NCI-H2196 (cell line): ENCODE results near the gene RRBP1.

ENCODE experiments used
- DNase-seq: peaks from one replicate; lab custom pipeline; 2025; ENCODE audit not compliant: unreplicated experiment; lab: John Stamatoyannopoulos, UW

RRBP1 gene

DNA sequence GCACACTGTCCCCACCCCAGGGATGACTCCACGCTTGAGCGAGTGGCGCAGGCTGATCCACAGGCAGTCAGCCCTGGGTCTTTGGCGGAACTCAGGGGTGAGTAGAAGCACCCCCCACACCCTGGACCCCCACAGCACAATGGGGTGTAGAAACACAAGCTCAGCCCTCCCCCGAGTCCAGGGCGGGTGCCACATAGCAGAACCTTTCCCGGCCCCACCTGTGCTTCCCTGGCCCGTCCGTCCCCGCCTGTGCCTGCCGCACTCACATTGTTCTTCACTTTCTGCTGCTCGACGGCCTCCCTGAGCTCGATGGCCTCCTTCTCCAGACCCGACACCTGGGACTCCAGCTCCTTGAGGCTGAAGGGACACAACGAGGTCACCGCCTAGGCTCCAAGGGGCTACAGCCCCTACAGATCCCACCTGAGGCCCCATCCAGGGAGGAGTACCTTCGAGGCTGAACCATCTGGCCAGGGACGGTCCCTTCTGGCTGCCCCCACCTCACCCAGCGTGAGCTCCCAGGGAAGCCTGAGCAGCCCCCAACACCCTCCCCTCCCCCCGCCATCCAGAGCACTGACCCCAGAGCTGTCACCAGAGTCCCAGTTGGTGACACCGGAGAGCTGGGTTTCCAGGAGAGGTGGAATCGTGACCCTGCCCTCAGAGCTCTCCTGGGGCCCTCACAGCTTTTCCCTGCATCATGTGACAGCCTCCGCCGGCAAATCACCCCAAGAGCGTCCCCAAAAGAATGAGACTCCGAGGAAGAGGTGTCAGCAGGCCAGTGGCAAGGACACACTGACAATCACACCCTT lies 56.6 kb downstream of the RRBP1 start:
- DNase-seq: no peak

DNA sequence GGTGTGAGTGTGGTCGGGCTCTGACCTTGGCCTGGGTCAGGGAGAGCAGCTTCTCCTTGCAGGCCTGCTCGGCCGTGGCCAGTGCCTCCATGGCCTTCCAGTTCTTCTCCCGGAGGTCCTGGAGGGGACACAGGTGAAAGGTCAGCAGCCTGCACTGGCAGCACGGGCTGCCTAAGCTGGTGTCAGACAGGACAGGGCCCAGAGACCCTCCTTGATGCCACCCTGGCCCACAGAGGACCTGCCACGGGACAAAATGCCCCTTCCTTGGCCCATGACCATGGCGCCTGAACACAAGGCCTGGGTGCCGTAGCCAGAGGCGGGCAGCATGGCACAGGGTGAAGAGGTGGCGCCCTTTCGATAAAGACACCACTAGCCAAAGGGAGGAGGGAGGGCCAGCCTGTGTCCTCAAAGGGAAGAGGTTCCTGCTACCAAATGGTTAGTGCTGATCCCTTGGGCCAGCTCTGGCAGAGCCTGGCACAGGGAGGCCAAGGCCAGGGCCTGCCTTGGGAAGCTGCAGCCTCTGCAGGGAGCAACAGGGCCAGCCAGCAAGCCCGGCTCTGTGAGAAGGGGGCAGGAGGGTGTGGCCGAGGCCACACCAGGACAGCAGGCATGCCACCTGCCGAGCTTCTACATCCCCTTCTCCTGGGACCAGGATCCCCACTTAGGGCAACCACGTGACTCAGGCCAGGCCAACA lies 57.3 kb downstream of the RRBP1 start:
- no peak for DNase-seq

DNA sequence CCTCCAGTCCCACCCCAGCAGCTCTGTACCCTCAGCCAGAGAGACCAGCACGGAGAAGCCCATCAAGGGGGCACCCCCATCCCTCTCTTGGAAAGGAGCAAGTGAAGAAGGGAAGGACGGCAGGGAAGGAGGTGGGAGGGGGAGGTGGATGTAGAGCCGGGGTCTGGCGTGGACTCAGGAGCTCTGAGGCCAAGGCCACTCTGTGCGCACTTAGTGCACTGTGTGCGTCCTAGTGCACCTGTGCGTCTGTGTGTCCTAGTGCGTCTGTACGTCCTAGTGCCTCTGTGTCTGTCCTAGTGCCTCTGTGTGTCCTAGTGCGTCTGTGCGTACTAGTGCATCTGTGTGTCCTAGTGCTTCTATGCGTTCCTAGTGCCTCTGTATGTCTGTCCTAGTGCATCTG lies 58.0 kb downstream of the RRBP1 start:
- no peak for DNase-seq

DNA sequence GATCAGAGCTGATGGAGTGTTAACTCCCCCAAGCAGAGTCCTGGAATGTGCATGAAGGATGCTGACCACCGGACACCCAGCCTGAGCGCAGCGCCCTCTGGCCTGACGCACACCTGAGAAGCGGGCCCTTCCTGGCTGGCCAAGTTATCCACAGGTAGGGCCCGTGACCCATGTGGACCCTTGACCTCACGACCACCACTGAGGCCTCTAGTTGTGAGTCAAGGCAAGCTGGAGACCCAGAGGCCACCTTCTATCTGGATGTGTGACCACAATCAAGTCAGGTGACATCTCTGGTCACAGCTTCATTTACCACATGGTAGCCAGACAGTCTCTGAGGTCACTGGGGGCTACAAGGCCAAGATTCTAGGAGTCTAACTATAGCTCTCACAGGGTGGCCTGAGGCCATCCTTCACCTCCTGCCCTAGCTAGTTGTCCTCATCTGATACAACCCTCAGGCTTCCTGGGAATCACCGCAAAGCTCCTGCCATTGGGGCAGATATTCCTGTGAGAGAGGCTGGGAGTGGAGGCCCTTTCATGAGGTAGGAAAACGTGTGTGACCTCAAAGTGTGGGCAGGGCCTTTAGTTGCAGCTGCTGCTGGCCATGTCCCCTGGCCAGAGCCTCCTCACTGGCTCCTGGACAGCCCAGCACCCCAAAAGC lies 59.1 kb downstream of the RRBP1 start:
- no peak for DNase-seq

DNA sequence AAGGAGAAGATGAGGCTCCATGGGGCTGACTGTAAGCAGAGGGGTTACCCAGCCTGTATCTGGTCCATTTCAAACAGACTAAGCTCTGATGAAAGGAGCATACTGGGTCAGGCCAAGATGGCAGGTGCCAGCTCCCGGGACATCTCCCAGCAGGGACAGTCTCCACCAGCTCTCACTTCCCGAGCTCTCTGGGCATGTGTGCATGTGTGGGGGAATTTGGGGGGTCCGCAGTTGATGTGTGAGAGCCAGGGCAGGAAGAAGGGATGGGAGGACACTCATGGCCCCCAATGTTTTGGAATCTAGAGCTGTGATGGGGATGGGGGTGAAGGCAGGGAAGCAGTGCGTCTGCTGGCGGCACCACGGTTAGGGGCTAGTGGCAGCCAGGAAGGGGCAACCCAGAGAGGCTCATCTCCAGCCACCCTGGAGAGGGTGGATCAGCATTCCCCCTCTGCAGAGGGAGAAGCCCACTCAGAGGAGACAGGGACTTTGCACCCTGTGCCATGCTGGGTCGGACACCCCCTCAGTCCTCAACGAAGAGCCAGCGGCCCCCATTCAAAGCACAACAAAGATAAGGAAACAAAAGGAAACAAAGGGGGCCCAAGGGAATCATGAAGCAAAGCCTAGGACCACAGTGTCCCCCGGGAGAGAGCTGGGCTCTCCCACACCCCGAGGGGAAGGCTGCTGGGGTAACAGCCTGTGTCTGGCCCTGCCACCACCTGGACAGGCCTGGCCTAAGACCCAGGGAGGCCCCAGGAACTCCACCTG lies 59.8 kb downstream of the RRBP1 start:
- no peak for DNase-seq

DNA sequence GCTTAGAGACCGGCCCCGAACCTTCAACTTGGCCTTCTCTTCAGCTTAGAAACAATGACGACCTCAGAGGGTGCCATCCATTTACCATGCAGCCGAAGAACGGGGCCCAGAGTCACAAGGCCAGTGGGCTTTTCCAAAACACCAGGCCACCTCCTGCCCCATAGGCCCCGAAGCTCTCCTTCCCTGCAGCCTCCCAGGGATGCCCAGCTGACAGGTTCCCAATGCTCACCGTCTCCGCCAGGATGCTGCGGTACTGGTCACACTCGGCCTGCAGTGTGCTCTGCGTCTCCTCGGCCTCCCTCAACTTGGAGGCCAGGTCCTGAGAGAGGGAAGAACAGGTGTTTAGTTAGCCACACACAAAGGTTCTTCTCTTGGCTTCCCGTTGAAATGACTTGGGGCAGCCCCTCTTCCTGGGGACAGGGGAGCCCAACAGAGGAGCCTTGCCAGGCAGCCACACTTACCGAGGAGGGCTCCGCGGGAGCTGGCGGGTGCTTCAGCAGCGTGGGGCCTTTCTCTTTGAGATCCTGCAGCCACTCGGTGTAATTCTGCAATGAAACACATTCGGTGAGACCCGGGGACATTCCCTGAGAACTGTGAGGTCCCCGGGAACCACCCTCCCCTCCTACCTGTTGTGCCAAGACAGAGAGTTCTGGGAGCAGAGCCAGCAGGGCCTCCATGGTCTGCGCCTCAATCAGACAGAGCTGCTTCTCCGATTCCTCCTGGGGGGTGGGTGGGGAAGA lies 60.6 kb downstream of the RRBP1 start:
- no peak for DNase-seq

DNA sequence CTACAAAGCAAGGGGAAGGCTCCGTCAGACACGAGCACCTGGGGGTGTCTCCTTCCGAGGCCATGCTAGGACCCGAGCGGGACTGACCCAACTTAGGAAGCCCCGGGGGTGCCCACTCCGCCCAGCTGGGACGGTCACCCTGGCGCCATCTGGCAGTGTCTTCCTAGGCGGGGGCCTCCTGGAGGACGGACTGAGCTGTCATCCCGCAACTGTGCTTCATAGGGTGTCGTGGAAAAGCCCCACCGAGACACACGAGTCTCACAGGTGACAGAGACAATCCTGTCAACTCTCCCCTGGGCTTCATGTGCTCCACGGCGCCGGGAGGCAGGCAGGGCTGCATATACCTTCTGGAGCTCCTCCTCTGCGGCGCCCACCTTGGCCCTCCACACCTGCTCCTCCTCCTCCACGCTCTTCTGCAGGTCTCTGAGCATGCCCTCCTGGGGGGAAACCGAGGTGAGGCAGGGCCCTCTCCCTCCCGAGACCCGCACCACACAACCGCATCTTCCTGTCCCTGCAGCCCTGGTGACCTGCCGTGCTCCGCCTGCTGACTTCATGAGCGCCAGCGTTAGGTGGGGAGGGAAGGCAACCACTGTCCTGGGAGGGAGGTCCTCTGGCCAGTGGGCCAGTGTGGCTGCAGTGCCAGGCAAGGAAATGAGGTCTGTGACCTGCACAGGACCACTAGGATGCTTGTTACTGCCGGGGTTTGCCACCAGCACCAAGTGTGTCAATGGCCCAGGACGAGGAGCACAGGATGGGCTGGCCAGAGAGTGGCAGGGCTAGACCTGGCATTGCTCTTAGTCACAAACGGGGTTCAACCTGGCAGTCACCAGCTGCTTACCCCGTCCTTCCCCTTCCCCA lies 61.4 kb downstream of the RRBP1 start:
- DNase-seq: no peak

DNA sequence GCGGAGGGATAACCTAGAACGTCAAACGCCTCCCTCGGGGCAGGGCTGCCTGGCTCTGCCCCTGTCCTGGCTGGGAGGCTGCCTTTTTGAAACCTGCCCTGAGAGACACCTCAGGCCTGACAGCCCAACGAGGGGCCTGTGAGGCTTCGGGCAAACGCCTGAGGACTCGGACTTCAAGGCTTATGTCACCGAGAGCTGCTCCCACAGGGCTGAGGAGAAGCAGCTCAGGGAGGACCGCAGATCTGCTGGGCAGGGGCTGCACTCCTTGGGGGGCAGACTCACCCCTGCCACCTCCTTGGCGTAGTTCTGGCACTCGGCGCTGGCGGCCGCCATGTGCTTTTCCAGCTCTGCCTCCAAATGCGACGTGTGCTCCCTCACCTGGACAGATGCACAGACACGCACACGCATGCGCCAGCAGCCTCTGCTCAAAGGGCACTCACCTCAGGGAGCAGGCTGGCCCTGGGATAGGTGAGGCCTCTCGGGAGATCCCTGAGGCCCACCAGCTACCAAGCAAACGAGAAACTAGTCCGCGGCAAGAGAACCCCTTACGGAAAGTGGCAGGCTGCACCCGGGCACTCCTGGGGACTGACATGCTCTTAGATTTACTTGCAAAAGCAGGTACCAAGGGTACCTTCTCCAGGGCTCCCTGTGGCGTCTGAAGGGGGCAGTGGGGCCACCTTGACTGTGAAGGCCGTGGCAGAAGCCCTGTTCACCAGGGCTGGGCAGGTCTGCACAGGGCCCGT lies 62.5 kb downstream of the RRBP1 start:
- no peak for DNase-seq

DNA sequence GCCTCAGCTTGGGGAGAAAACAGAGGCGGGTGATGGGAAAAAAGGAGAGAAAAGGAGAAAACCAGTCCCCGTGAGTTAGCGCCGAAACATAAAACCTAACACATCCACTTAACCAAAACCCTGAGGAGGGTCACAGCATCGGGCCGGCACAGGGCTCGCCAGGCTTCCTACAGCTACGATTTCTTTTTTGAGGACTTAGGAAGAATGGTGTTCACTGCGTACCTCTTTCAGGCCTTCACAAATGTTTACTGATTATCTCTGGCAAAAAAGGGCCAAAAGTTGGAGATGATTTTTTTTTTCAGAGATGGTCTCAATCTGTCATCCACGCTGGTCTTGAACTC lies 63.4 kb downstream of the RRBP1 start:
- DNase-seq: no peak

DNA sequence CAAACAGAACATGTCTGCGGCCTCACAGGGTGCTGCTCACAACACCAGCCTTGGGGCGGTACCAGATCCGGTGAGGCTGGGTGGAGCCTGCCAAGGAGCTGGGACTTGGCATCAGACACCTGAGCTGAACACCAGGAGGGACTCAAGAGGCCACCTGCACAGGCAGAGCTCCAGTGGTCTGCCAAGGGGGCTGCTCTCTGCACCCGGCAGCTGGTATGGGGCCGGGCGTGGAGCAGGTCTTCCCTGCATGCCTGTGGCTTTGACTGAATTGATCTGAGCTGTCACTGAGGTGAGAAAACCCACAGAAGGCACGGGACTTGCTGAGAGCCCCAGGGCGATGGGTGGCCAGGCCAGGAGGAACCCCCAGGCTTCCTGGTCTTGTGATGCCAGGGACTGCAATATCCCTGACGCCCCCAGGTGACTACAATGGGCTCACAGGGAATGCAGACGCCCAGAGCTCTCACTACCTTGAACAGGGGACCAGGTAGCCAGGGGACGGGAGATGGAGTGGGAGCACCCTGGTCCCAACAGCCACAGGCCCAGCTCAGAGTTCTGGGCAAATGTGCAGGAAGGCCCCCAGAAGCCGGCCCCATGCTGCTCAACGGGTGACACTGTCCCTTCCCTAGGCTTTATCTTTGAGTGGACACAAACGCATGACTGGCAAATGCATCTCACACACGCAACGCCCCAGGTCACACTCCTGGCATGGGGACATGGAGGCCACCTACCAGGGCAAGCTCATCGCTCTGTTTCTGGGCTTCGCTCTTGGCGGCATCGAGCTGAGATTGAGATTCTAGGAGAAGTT lies 64.0 kb downstream of the RRBP1 start:
- DNase-seq: no peak

DNA sequence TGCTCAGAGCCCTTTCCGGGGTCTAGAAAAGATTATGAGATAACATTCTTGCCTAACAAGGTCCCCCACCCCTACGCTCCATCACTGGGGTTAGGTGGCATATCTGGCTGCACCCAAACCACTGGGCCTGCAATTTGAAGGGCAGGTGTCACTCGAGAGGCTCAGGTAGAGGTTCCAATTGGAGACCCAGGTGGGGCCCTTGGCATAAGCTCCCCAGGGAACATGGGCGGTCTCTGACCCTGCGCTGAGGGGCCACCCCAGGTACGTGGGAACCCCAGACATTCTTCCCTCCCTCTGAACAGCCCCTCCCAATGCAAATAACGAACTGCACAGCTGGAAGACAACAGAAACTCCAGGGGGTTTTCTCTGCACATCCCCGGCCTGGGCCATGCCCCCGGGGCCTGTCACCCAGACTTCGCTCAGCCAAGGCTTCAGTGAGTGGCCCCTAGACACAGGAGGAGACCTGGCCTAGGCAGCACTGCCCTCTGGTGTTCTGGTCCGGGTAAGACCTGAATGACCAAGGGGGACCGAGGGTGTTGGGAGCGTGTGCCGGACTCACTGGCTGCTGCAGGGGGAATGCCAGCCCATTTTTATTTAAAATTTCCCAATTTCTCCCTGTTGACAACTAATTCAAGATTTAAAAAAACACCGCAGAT lies 64.7 kb downstream of the RRBP1 start:
- DNase-seq: peak; percentile 62

DNA sequence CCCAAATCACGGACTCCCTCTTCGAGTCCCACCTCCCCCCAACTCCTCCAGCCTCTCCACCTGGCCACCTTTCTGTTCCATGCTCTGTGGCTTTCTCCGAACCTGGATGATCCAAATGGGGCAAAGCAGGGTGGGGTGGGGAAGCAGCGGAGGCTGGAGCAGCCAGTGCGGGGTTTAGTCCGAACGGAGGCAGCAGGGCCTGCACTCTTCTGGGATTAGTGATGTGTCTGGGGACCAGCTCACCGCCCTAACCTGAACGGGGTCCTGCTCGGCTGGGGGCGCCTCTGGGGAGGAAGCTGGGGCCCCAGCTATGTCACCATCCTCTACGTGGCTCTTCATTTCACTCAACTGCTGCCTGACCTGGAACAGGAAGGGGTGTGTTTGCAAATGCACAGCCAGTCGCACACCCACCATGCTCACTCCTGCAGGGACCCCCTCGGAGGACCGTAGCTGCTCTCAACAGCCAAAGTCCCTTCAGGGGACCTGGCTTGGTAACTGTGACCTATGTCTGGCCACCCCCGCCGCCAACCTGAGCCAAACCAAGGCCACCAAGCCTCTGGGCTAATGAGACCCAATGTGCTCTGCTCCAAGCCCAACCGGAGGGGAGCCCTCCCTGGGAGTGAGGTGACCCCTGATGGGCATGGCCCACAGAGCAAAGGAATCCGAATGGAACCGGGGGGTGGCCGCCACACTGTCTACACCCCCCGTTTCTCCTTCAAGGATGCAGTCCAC lies 65.4 kb downstream of the RRBP1 start:
- DNase-seq: no peak

DNA sequence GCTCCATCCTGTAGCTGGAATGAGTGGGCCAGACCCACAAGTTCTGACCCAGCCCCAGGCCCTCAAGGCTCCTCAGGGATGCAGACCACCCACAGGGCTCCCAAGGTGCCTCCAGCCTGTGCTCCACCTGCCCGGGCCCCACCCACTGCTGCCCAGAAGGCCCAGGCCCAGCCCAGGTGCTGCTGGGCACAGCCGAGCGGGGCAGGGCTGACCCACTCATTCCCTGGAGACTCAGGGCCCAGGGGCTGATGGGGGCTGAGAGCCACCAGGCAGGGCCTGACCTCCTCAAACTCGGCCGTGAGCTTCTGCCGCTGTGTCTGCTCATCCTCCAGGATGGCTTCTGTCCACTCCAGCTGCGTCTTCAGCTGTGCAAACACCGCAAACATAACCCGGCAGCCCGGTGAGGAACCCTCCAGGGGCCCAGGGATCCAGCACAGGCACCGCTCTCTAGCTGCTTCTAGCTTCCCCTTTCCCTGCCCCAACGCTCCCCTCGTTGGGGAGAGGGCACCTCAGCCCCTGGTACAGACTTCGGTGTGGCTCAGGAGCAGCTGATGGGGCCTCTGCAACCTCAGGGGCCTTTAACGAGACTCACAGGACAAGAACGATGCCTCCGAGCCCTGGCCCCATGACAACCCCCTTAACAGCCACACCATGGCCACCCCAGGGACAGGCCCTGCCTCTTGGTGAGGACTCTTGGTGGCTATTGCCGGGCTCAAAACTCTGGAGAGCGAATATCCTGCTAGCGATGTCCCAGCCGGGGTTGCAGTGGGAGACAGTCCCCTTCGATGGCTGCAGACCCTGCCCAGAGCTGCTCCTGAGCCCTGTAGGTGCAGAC lies 66.2 kb downstream of the RRBP1 start:
- DNase-seq: no peak

DNA sequence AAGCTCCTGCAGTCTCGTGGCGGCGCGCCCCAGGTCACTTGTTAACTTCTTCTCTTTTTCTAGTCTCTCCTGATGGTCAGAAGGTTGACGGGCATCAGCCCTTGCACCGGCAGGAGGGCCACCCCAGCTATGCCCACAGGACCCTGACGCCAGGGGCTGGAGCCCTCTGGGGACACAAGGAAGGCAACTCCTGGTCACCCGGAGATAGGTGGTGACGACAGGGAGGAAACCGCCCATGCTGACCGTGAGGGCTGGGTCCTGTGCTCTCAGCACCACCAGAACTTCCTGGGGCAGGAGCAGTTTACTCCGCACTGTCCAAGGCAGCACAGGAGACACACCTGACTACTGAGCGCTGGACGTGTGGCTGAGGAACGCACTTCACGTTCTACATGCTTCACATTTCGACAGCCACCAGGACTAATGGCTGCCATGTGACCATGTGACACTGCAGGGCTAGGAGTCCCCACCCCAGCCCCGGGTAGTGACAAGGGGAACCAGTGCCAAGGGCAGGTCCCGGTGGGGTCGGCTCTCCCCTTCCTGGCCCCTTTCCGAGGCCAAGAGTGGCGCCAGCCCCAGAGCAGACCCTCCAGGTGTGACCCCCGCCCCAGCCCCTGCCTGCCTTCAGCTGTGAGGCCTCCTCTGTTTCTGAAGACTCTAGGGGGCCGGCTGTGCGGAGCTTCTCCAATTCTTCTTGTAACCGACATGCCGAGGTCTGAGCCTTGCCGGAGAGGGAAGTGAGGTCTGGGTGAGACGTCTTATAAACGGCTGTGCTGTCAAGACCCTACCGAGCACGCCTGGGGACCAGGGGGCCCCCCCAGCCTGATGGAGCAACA lies 67.0 kb downstream of the RRBP1 start:
- no peak for DNase-seq

DNA sequence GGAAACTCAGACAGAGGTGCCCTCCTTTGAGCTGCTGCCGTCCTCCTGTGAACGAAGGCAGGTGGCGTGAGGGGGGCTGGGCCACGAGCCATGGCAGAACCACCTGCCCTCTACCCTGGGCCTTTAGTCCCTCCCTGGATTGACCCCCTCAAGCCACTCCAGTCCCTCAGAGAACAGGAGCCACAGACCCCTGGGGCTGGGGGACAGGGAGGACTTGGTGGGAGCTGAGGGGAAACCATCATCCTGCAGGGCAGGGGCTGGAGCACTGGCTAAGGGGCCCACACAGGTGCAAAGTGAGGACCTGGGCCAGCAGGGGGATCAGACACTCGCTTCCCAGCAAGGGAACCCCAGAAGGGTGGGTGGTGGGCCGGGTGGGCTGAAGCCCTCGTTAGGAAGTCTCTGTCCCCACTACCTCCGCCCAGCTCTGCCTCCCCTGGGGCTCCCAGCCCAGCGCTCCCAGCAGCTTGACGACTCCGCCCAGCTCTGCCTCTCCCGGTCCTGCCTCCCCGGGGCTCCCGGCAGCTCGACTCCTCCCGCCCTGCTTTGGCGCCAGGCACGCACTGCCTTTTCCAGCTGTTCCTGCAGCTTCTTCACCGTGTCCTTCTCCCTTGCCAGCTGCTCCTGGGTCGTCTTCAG lies 67.7 kb downstream of the RRBP1 start:
- no peak for DNase-seq
